Neural progenitor cell (in vitro differentiated cells): Measurements from ENCODE around the gene HNRNPLL. TPM values are rescaled to one million over a fixed set of nuclear protein-coding genes. Genes with fewer than 3 reads are reported as not detected.

Experiments used
- DNase-seq: peaks from one replicate; pipeline ENCODE4 v3.0.0-alpha.2; 2016; ENCODE audit warnings: low spot score
- H2AFZ ChIP-seq: fragments of 200-600 bp; sonication (generic); replicated peaks from 2 replicates; pipeline ENCODE4 v1.6.1; 2016; ENCODE audit warnings: antibody characterized with exemption
- H3F3A ChIP-seq: fragments of 200-600 bp; sonication (generic); 2 replicates; pipeline ENCODE4 v1.6.1; 2016; ENCODE audit warnings: antibody characterized with exemption, low read depth
- H3K27ac ChIP-seq: fragments of 200-600 bp; sonication (generic); 2 replicates; pipeline ENCODE4 v1.5.1; 2016; ENCODE audit warnings: mild to moderate bottlenecking
- H3K27me3 ChIP-seq: fragments of 200-600 bp; sonication (generic); 2 replicates; pipeline ENCODE4 v1.6.1; 2016; ENCODE audit warnings: mild to moderate bottlenecking, moderate library complexity
- H3K36me3 ChIP-seq: fragments of 200-600 bp; sonication (generic); 2 replicates; pipeline ENCODE4 v1.5.1; 2016
- H3K4me1 ChIP-seq: fragments of 200-600 bp; sonication (generic); 2 replicates; pipeline ENCODE4 v1.6.1; 2016; ENCODE audit warnings: mixed run types
- H3K4me2 ChIP-seq: fragments of 200-600 bp; sonication (generic); 2 replicates; pipeline ENCODE4 v1.6.1; 2016
- H3K4me3 ChIP-seq: fragments of 200-600 bp; sonication (generic); 2 replicates; pipeline ENCODE4 v1.5.1; 2016
- H3K79me2 ChIP-seq: fragments of 200-600 bp; sonication (generic); 2 replicates; pipeline ENCODE4 v1.6.1; 2016; ENCODE audit warnings: low read depth
- H3K9ac ChIP-seq: fragments of 200-600 bp; sonication (generic); 2 replicates; pipeline ENCODE4 v1.6.1; 2016
- H3K9me3 ChIP-seq: fragments of 200-600 bp; sonication (generic); 2 replicates; pipeline ENCODE4 v1.5.1; 2016; ENCODE audit warnings: low read depth
- H4K20me1 ChIP-seq: fragments of 200-600 bp; sonication (generic); 2 replicates; pipeline ENCODE4 v1.6.1; 2016; ENCODE audit warnings: low read depth
- H3K27ac Mint-ChIP-seq: 3 replicates; pipeline ENCODE4 v1.8.0; 2021; ENCODE audit warnings: mixed read lengths
- H3K27me3 Mint-ChIP-seq: 2 replicates; pipeline ENCODE4 v1.8.0; 2022; ENCODE audit warnings: low read depth, mild to moderate bottlenecking, inconsistent platforms, moderate library complexity, mixed read lengths; ENCODE audit not compliant: insufficient read depth
- H3K36me3 Mint-ChIP-seq: 3 replicates; pipeline ENCODE4 v1.8.0; 2021; ENCODE audit warnings: mixed read lengths
- H3K4me1 Mint-ChIP-seq: 3 replicates; pipeline ENCODE4 v1.8.0; 2021; ENCODE audit warnings: mixed read lengths
- H3K4me3 Mint-ChIP-seq: 3 replicates; pipeline ENCODE4 v1.8.0; 2021; ENCODE audit warnings: mild to moderate bottlenecking, moderate library complexity, mixed read lengths
- H3K9me3 Mint-ChIP-seq: 3 replicates; pipeline ENCODE4 v1.8.0; 2020; ENCODE audit warnings: mixed read lengths
- EZH2 ChIP-seq: fragments of 200-600 bp; sonication (generic); IDR thresholded peaks from 2 replicates; pipeline ENCODE4 v1.6.1; 2017; ENCODE audit warnings: antibody characterized with exemption, mild to moderate bottlenecking, moderate library complexity
- EZH2phosphoT487 ChIP-seq: fragments of 200-600 bp; sonication (generic); IDR thresholded peaks from 2 replicates; pipeline ENCODE4 v1.6.1; 2017; ENCODE audit warnings: antibody characterized with exemption
- total RNA-seq: library from RNA; depleted of rRNA; stranded (reverse); fragments of >200 nt; gene quantifications from 2 replicates; pipeline ENCODE4 v1.2.3, GENCODE V29; 2015; ENCODE audit warnings: low replicate concordance
- TF ChIP-seq, protein P1 (sequence below): fragments of 200-600 bp; sonication (generic); IDR thresholded peaks from 2 replicates; pipeline ENCODE4 v1.5.1; 2017; ENCODE audit warnings: antibody characterized with exemption, mild to moderate bottlenecking

Gene HNRNPLL
- total RNA-seq, 1 donor from 2014 or later, result 109 TPM

DNA sequence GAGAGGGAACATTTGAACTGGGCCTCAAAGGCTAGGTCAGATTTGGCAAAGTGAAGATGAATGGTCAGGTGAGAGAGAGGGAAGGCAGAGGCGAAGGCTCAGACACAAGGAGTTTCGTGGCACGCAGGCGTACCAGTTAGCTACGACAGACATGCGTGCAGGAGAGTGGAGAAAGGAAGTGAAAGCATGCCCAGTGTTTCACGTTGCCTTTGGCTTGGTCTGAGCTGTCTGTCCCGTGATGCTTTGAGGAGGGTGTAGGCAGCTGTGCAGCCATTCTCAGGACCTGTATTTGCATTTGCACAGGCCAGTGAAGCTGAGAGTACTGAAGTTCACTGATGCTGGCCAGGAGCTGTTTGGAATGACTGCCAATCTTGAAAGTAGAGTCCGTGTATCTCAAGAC, 69.5 kb downstream of the HNRNPLL start:
- Histone ChIP-seq H3K4me1 (peaks cover 4% of the 10 kb centered on the region), H4K20me1 (no peaks in the 10 kb centered on the region), H2AFZ (no peak overlapping the region), H3K36me3 (no peaks in the 10 kb centered on the region), H3K9ac (no peak overlapping the region), H3F3A (peaks cover 6% of the 10 kb centered on the region), H3K79me2 (no peaks in the 10 kb centered on the region), H3K27me3 (peaks cover 20% of the 10 kb centered on the region), H3K4me3 (no peak overlapping the region), H3K9me3 (no peaks in the 10 kb centered on the region), H3K4me2 (no peak overlapping the region), H3K27ac (no peak overlapping the region)
- H3K27me3 Mint-ChIP-seq, result peaks cover 7% of the 10 kb centered on the region
- H3K4me1 Mint-ChIP-seq, result peaks cover 7% of the 10 kb centered on the region
- TF ChIP-seq, protein P1, sequence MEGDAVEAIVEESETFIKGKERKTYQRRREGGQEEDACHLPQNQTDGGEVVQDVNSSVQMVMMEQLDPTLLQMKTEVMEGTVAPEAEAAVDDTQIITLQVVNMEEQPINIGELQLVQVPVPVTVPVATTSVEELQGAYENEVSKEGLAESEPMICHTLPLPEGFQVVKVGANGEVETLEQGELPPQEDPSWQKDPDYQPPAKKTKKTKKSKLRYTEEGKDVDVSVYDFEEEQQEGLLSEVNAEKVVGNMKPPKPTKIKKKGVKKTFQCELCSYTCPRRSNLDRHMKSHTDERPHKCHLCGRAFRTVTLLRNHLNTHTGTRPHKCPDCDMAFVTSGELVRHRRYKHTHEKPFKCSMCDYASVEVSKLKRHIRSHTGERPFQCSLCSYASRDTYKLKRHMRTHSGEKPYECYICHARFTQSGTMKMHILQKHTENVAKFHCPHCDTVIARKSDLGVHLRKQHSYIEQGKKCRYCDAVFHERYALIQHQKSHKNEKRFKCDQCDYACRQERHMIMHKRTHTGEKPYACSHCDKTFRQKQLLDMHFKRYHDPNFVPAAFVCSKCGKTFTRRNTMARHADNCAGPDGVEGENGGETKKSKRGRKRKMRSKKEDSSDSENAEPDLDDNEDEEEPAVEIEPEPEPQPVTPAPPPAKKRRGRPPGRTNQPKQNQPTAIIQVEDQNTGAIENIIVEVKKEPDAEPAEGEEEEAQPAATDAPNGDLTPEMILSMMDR, result no peak
- no peak for TF ChIP-seq EZH2phosphoT487
- TF ChIP-seq EZH2, result no peak
- no peaks in the 10 kb centered on the region for H3K36me3 Mint-ChIP-seq
- H3K4me3 Mint-ChIP-seq, result no peak overlapping the region
- no peaks in the 10 kb centered on the region for H3K9me3 Mint-ChIP-seq
- no peak for DNase-seq
- H3K27ac Mint-ChIP-seq, result no peak overlapping the region

DNA sequence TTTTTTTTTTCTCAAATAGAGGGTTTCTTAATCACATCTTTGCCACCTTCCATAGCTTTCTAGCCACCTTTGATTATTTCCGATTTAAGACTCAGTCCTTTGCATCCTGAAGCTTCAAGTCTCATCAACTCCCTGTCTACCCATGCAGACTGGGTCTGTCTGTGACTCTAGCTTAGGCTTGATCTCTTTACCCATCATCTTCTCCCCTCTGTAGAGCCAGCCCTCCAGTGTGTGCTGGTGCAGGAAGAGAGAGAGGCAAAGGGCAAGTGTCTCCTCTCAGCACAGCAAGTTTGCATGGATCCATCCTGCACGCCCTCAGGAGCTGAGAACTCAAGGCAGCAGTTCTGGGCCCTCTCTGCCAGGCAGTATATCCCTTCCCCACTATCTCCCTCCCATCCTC, 70.4 kb downstream of the HNRNPLL start:
- TF ChIP-seq, protein P1, result no peak
- TF ChIP-seq EZH2 (no peak), EZH2phosphoT487 (no peak)
- no peak overlapping the region for H3K4me2 ChIP-seq
- Mint-ChIP-seq H3K4me3 (no peak overlapping the region), H3K4me1 (peaks cover 10% of the 10 kb centered on the region), H3K27me3 (peaks cover 7% of the 10 kb centered on the region), H3K9me3 (no peaks in the 10 kb centered on the region), H3K36me3 (no peaks in the 10 kb centered on the region), H3K27ac (no peak overlapping the region)
- H3F3A ChIP-seq, result no peaks in the 10 kb centered on the region
- DNase-seq, result no peak
- H3K79me2 ChIP-seq, result no peaks in the 10 kb centered on the region
- peaks cover 25% of the 10 kb centered on the region for H3K27me3 ChIP-seq
- no peak overlapping the region for H3K4me3 ChIP-seq
- no peaks in the 10 kb centered on the region for H3K36me3 ChIP-seq
- no peak overlapping the region for H2AFZ ChIP-seq
- no peak overlapping the region for H3K27ac ChIP-seq
- H3K9ac ChIP-seq, result no peak overlapping the region
- no peaks in the 10 kb centered on the region for H4K20me1 ChIP-seq
- peaks cover 4% of the 10 kb centered on the region for H3K4me1 ChIP-seq
- no peaks in the 10 kb centered on the region for H3K9me3 ChIP-seq

DNA sequence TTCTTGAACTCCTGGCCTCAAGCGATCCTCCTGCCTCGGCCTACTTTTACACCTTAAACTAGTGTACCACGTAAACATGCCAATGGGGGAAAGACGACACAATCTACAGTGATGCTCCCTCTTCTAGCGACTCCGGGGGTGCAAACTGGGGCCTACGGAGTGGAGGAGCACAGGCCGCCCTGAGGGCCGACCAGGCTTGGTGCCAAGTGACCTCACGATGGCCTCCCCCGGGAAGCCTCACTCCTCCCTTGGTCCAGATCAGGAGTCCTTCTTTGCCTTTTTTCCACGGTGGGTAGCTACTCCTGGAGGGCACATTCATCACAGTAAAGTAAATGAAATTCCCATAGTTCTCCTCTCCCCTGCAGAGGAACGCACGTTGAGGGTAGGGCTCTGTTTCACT, 73.5 kb downstream of the HNRNPLL start:
- Histone ChIP-seq H4K20me1 (no peaks in the 10 kb centered on the region), H3K9ac (no peak overlapping the region), H3K4me3 (no peak overlapping the region), H2AFZ (peak overlapping the region; percentile 29), H3K9me3 (no peaks in the 10 kb centered on the region), H3K4me1 (no peaks in the 10 kb centered on the region), H3K36me3 (no peaks in the 10 kb centered on the region), H3K27ac (no peak overlapping the region), H3F3A (no peaks in the 10 kb centered on the region), H3K27me3 (peaks cover 8% of the 10 kb centered on the region), H3K4me2 (no peak overlapping the region), H3K79me2 (no peaks in the 10 kb centered on the region)
- Mint-ChIP-seq H3K4me3 (no peak overlapping the region), H3K9me3 (no peaks in the 10 kb centered on the region), H3K27me3 (peaks cover 7% of the 10 kb centered on the region), H3K4me1 (peaks cover 12% of the 10 kb centered on the region), H3K27ac (no peak overlapping the region), H3K36me3 (no peaks in the 10 kb centered on the region)
- TF ChIP-seq EZH2 (no peak), EZH2phosphoT487 (no peak)
- TF ChIP-seq, protein P1, result no peak
- DNase-seq, result no peak
